CD4-positive, alpha-beta T cell treated with Interleukin-6 for 4 hours (primary cell): ENCODE results near the gene FZD10.

Experiments used
- DNase-seq: peaks from one replicate; pipeline ENCODE4 v3.0.0-alpha.2; 2020; ENCODE audit warnings: mixed read lengths

FZD10 gene

DNA sequence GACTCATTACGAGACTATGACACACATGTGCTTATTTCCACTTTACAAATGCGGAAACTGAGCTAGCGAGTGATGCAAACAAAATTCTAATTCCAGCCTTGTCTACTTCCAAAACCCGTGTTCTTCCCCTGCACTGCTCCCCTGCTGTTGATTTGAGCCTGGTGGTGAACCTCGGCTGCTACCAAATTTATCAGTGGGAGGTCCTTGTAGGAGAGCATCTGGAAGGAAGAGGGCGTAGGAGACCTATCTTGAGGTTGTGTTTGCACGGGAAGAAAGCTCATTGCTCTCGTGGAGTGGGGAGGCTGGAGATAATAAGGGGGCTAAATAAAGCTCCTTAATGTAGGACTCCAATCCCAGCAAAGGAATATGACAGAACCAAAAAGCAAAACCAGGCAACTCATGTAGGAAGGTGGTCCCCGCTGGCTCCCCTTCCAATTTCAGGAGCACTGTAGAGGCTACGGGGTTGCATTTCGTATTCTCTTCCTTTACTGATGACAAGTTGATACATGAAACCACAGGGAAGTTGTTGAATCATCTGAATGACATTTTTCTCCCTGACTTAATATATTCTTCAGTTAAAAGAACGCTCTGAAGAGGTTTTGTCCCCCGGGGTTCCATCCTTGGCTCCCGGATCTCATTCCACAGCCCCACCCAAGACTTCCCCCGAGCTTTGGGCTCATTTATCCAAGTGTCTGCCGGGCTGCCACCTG is 52.6 kb downstream of the FZD10 start:
- no peak for DNase-seq
